Measurements from ENCODE around the gene SRPRA.

SRPRA gene

DNA sequence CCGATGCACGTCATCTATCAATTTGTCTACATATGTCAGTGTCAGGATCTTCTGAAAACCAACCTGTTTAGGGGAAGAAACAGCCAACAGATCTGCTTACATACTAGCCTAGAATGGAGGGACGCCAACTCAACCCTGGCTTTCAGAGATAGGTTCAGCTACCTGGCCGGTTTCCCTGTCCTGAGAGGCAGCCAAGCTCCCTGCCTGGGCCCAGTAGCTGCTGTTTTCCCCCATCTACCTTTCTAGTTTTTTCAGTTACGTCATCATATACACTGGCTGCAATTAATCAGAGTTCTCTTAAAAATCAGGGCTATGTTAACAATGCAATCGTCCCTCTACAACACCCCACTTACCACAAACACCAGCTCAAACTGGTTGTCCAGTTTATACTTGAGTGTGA lies 1.0 kb downstream of the SRPRA start:
- no peak for TF ChIP-seq FOXM1 (IDR thresholded peaks at IDR 0.05; ENCODE audit: borderline replicate concordance, low read depth)
- TF ChIP-seq TCF12 (IDR thresholded peaks at IDR 0.05; ENCODE audit: low read depth) = no peak
- no peak for TF ChIP-seq TAF1 (IDR thresholded peaks at IDR 0.05; ENCODE audit: low read depth)
- no peak for TF ChIP-seq TEAD4 (IDR thresholded peaks at IDR 0.05)
- TF ChIP-seq REST (IDR thresholded peaks at IDR 0.05; ENCODE audit: low read depth) = no peak
- no peak for TF ChIP-seq CEBPB (IDR thresholded peaks at IDR 0.05)
- TF ChIP-seq, protein P1, sequence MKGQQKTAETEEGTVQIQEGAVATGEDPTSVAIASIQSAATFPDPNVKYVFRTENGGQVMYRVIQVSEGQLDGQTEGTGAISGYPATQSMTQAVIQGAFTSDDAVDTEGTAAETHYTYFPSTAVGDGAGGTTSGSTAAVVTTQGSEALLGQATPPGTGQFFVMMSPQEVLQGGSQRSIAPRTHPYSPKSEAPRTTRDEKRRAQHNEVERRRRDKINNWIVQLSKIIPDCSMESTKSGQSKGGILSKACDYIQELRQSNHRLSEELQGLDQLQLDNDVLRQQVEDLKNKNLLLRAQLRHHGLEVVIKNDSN (IDR thresholded peaks at IDR 0.05) = no peak
- TF ChIP-seq CREB1 (IDR thresholded peaks at IDR 0.05; ENCODE audit: low read depth) = no peak
- TF ChIP-seq YY1 (IDR thresholded peaks at IDR 0.05; ENCODE audit: low read depth) = no peak
- no peak for TF ChIP-seq RAD21 (IDR thresholded peaks at IDR 0.05; ENCODE audit: low read depth)
- TF ChIP-seq EP300 (IDR thresholded peaks at IDR 0.05; ENCODE audit: borderline replicate concordance) = no peak
- TF ChIP-seq MAX (IDR thresholded peaks at IDR 0.05) = no peak
- no peak for TF ChIP-seq EGR1 (IDR thresholded peaks at IDR 0.05)
- no peak for TF ChIP-seq NFIC (IDR thresholded peaks at IDR 0.05)
- TF ChIP-seq ZBTB7A (IDR thresholded peaks at IDR 0.05; ENCODE audit: low read depth) = no peak

- TF ChIP-seq CEBPB (IDR thresholded peaks at IDR 0.05) (no peak), FOXM1 (IDR thresholded peaks at IDR 0.05; ENCODE audit: borderline replicate concordance, low read depth) (no peak), CREB1 (IDR thresholded peaks at IDR 0.05; ENCODE audit: low read depth) (no peak), EGR1 (IDR thresholded peaks at IDR 0.05) (no peak), TCF12 (IDR thresholded peaks at IDR 0.05; ENCODE audit: low read depth) (no peak), EP300 (IDR thresholded peaks at IDR 0.05; ENCODE audit: borderline replicate concordance) (no peak), REST (IDR thresholded peaks at IDR 0.05; ENCODE audit: low read depth) (no peak), TEAD4 (IDR thresholded peaks at IDR 0.05) (no peak), MAX (IDR thresholded peaks at IDR 0.05) (no peak), RAD21 (IDR thresholded peaks at IDR 0.05; ENCODE audit: low read depth) (no peak), ZBTB7A (IDR thresholded peaks at IDR 0.05; ENCODE audit: low read depth) (no peak)
Observed at GRCh38 chr11:126265811-126266210, 2.9 kb downstream of the SRPRA start.

- TF ChIP-seq REST (IDR thresholded peaks at IDR 0.05; ENCODE audit: low read depth) (no peak), EP300 (IDR thresholded peaks at IDR 0.05; ENCODE audit: borderline replicate concordance) (no peak), TAF1 (IDR thresholded peaks at IDR 0.05; ENCODE audit: low read depth) (no peak), CEBPB (IDR thresholded peaks at IDR 0.05) (no peak), TEAD4 (IDR thresholded peaks at IDR 0.05) (no peak), RAD21 (IDR thresholded peaks at IDR 0.05; ENCODE audit: low read depth) (no peak), MAX (IDR thresholded peaks at IDR 0.05) (no peak), FOXM1 (IDR thresholded peaks at IDR 0.05; ENCODE audit: borderline replicate concordance, low read depth) (no peak), ZBTB7A (IDR thresholded peaks at IDR 0.05; ENCODE audit: low read depth) (no peak), YY1 (IDR thresholded peaks at IDR 0.05; ENCODE audit: low read depth) (no peak), NFIC (IDR thresholded peaks at IDR 0.05) (no peak), TCF12 (IDR thresholded peaks at IDR 0.05; ENCODE audit: low read depth) (no peak), EGR1 (IDR thresholded peaks at IDR 0.05) (no peak), CREB1 (IDR thresholded peaks at IDR 0.05; ENCODE audit: low read depth) (no peak)
- TF ChIP-seq, protein P1 (IDR thresholded peaks at IDR 0.05) = no peak
Observed at GRCh38 chr11:126263489-126263888, 5.2 kb downstream of the SRPRA start.

DNA sequence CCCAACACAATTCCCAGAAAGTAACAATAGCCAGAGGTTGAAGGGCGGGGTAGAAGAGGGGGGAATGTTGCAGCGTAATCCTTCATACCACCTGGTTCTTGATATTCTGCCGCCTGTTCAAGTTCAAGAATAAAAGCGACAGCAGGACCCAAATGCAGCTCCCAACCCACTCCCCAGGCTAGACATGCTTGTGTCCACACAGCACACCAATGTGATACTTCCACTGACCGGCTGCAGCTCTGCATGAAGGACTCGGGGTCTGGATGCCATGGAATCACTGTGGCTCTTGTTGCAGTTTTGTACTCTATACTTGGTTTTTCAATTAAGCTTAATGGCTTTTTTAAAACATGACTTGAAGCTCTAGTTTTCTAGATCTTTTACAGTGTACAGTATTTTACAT lies 6.5 kb downstream of the SRPRA start:
- TF ChIP-seq TEAD4 (IDR thresholded peaks at IDR 0.05) (no peak), NFIC (IDR thresholded peaks at IDR 0.05) (no peak), CEBPB (IDR thresholded peaks at IDR 0.05) (no peak), ZBTB7A (IDR thresholded peaks at IDR 0.05; ENCODE audit: low read depth) (no peak), FOXM1 (IDR thresholded peaks at IDR 0.05; ENCODE audit: borderline replicate concordance, low read depth) (no peak), CREB1 (IDR thresholded peaks at IDR 0.05; ENCODE audit: low read depth) (no peak), MAX (IDR thresholded peaks at IDR 0.05) (no peak), YY1 (IDR thresholded peaks at IDR 0.05; ENCODE audit: low read depth) (no peak), TCF12 (IDR thresholded peaks at IDR 0.05; ENCODE audit: low read depth) (no peak), RAD21 (IDR thresholded peaks at IDR 0.05; ENCODE audit: low read depth) (no peak), EP300 (IDR thresholded peaks at IDR 0.05; ENCODE audit: borderline replicate concordance) (no peak), TAF1 (IDR thresholded peaks at IDR 0.05; ENCODE audit: low read depth) (no peak), REST (IDR thresholded peaks at IDR 0.05; ENCODE audit: low read depth) (no peak), EGR1 (IDR thresholded peaks at IDR 0.05) (no peak)
- TF ChIP-seq, protein P1 (IDR thresholded peaks at IDR 0.05) = no peak

All from Ishikawa (cell line).